ENCODE measurements around the gene SLC2A6. TPM values are rescaled to one million over a fixed set of nuclear protein-coding genes. Genes with fewer than 3 reads are reported as not detected.

SLC2A6 gene
- total RNA-seq, 1 experiment from 2014 or later, result 10.7 TPM

GRCh38 chr9:133463864-133464615 lies 14.9 kb downstream of the SLC2A6 start:
- RAD21 ChIA-PET (ENCODE audit: low non-redundant PET in 1 of 2, low total read pairs in 2 of 2, uncharacterized antibody in 2 of 2, unreplicated experiment in 2 of 2), result no interaction called here
- POLR2A ChIA-PET, result no interaction called here
- H3K79me2 ChIP-seq (ENCODE audit: insufficient read depth, low read length), result no peaks in the 10 kb centered on the region
- H3K27ac ChIP-seq (ENCODE audit: low read depth, low read length), result no peak overlapping the region
- H3K4me1 ChIP-seq (ENCODE audit: control insufficient read depth in 1 of 2, insufficient read depth in 2 of 2, low read length in 2 of 2), result peaks cover 10 to 13% of the 10 kb centered on the region in 2 experiments
- H2AFZ ChIP-seq (ENCODE audit: low read depth, low read length, poor library complexity, severe bottlenecking), result no peak overlapping the region
- H4K20me1 ChIP-seq (ENCODE audit: insufficient read depth), result no peaks in the 10 kb centered on the region
- DNase-seq (ENCODE audit: low read depth, low spot score) (no peak), ATAC-seq (no peak)
- no peaks in the 10 kb centered on the region for H3K27me3 ChIP-seq (ENCODE audit: insufficient read depth, low read length)
- no peaks in the 10 kb centered on the region for H3K36me3 ChIP-seq (ENCODE audit: control insufficient read depth in 1 of 2, insufficient read depth in 2 of 2, low read length in 2 of 2)
- no peaks in the 10 kb centered on the region for H3K9me2 ChIP-seq (ENCODE audit: insufficient read depth)
- no peak overlapping the region for H3K4me3 ChIP-seq (replicated peaks in 1 of 2; ENCODE audit: low read depth in 1 of 2, low read length in 2 of 2)
- intact Hi-C loops (cut with micrococcal nuclease), result loop anchor here (5.0 kb wide), 1 partner anchor 47 kb away; the partner anchor contains the start of gene REXO4
- TF ChIP-seq SRF (IDR thresholded peaks at IDR 0.05; ENCODE audit: low read depth) (no peak), YY1 (IDR thresholded peaks at IDR 0.05; ENCODE audit: extremely low read depth, insufficient replicate concordance, low read depth, low read length) (no peak), ZFX (IDR thresholded peaks at IDR 0.05) (no peak), CEBPB (IDR thresholded peaks at IDR 0.05; ENCODE audit: low read depth) (no peak), SP1 (IDR thresholded peaks at IDR 0.05; ENCODE audit: low read depth) (no peak), POLR2A (IDR thresholded peaks at IDR 0.05; ENCODE audit: borderline replicate concordance, extremely low read depth, insufficient read depth, insufficient read length) (no peak), RAD21 (IDR thresholded peaks at IDR 0.05; ENCODE audit: low read depth) (no peak), TCF7L2 (IDR thresholded peaks at IDR 0.05; ENCODE audit: borderline replicate concordance, extremely low read depth, insufficient read depth, insufficient read length) (no peak), ELF1 (IDR thresholded peaks at IDR 0.05; ENCODE audit: borderline replicate concordance, low read depth) (no peak), CBX3 (IDR thresholded peaks at IDR 0.05; ENCODE audit: low read depth) (no peak), ZNF274 (IDR thresholded peaks at IDR 0.05; ENCODE audit: low read depth, low read length) (no peak), EZH2 (IDR thresholded peaks at IDR 0.05) (no peak)
- TF ChIP-seq, protein P1, sequence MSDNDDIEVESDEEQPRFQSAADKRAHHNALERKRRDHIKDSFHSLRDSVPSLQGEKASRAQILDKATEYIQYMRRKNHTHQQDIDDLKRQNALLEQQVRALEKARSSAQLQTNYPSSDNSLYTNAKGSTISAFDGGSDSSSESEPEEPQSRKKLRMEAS (IDR thresholded peaks at IDR 0.05), result no peak
- TF ChIP-seq, protein P2, sequence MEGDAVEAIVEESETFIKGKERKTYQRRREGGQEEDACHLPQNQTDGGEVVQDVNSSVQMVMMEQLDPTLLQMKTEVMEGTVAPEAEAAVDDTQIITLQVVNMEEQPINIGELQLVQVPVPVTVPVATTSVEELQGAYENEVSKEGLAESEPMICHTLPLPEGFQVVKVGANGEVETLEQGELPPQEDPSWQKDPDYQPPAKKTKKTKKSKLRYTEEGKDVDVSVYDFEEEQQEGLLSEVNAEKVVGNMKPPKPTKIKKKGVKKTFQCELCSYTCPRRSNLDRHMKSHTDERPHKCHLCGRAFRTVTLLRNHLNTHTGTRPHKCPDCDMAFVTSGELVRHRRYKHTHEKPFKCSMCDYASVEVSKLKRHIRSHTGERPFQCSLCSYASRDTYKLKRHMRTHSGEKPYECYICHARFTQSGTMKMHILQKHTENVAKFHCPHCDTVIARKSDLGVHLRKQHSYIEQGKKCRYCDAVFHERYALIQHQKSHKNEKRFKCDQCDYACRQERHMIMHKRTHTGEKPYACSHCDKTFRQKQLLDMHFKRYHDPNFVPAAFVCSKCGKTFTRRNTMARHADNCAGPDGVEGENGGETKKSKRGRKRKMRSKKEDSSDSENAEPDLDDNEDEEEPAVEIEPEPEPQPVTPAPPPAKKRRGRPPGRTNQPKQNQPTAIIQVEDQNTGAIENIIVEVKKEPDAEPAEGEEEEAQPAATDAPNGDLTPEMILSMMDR (IDR thresholded peaks at IDR 0.05 in 2 of 3, conservative IDR thresholded peaks at IDR 0.05 in 1 of 3; ENCODE audit: borderline replicate concordance in 1 of 3, insufficient read depth in 1 of 3, low read depth in 2 of 3, low read length in 2 of 3), result no peak
- TF ChIP-seq, protein P3, sequence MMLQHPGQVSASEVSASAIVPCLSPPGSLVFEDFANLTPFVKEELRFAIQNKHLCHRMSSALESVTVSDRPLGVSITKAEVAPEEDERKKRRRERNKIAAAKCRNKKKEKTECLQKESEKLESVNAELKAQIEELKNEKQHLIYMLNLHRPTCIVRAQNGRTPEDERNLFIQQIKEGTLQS (IDR thresholded peaks at IDR 0.05), result no peak
- no TSS peak for BruUV-seq (replicated peaks)
- CTCF ChIA-PET, result no interaction called here
- H3K4me2 ChIP-seq (ENCODE audit: low read length), result no peak overlapping the region
- no peak overlapping the region for H3K9ac ChIP-seq (ENCODE audit: low read length)
- no peaks in the 10 kb centered on the region for H3K9me3 ChIP-seq (ENCODE audit: control insufficient read depth in 1 of 2, insufficient read depth in 1 of 2, low read depth in 1 of 2, low read length in 2 of 2)

Data from HCT116 (cell line).